Measurements from ENCODE around the gene AAGAB. TPM values are rescaled to one million over a fixed set of nuclear protein-coding genes. Genes with fewer than 3 reads are reported as not detected.
A peak's percentile ranks its signal among the peaks of the same experiment; 100 is the strongest.

Gene AAGAB
- total RNA-seq, 1 experiment from 2014 or later: 102 TPM

DNA sequence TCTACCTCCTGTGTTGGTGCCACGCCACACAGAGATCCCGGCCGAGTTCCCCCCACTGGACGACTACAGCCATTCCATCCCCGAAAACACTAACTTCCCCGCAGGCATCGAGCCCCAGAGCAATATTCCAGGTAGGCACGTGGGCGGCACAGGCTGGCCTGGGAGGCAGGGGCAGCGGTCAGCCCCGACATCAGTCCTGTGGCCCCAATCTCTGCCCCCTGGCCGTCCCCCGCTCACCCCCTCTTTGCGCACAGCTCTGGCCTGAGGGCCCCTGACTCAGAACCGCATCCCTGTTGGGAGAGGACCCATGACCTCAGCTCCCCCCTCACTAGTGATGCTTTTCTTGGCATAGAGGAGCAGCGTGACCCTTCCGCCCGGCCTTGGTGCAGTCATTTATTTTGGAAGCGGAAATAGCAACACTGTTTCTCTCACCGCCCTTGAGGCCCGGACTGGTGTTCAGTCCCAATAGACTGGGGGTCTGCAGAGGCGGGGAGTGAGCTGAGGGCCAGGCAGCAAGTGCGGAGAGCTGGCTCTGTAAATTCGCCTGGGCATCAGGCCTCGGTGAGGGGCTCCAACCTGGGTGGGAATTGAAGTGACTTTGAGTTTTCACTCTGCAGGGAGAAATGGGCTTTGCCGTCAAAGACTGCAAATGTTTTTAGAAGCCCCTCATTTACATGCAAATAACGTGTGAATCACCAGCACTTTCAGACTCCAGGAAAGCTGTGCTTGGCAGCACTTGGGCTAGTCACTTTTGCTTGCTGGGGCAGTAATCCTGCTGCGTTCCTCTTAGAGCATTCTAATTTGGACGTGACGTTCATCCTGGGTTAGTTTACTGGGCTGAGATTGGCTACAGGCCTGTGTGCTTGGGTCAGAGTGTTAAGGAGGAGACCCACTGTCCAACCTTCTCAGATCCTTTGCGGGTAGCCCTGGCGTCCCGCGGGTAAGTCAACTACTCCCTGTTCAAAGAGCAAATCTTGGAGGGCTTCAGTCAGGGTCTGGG, 88.9 kb downstream of the AAGAB start:
- CTCF ChIA-PET: interaction anchor here (0.6 to 0.8 kb wide), 2 partner anchors 59 to 499 kb away, joined by 3 to 5 read pairs; no protein-coding TSS in a partner anchor
- Histone ChIP-seq H3K27me3 (ENCODE audit: control insufficient read depth, insufficient read depth, low read length) (no peaks in the 10 kb centered on the region), H3K4me1 (ENCODE audit: control insufficient read depth, insufficient read depth, low read length) (peaks cover 100% of the 10 kb centered on the region), H3K27ac (ENCODE audit: low read length) (peak overlapping the region; percentile 94), H3K4me3 (ENCODE audit: low read depth in 2 of 2, low read length in 2 of 2) (no peak overlapping the region), H3K9me3 (ENCODE audit: control insufficient read depth, insufficient read depth, low read depth, low read length) (no peaks in the 10 kb centered on the region), H3K36me3 (ENCODE audit: control insufficient read depth, insufficient read depth, low read length) (peaks cover 16% of the 10 kb centered on the region; the same call in 1 of the 2 replicates)
- intact Hi-C loops (cut with micrococcal nuclease; ENCODE audit: unreplicated experiment) (no loop called here), in situ Hi-C loops (cut with HindIII; ENCODE audit: low pct_unique_long_range_greater_than_20kb, low sequenced_read_pairs) (no loop called here)
- POLR2A ChIA-PET: interaction anchor here (0.6 kb wide), 1 partner anchor 23 kb away, joined by 9 read pairs; no protein-coding TSS in a partner anchor
- DNase-seq (ENCODE audit: low read depth, low spot score): no peak
- TF ChIP-seq, protein P1, sequence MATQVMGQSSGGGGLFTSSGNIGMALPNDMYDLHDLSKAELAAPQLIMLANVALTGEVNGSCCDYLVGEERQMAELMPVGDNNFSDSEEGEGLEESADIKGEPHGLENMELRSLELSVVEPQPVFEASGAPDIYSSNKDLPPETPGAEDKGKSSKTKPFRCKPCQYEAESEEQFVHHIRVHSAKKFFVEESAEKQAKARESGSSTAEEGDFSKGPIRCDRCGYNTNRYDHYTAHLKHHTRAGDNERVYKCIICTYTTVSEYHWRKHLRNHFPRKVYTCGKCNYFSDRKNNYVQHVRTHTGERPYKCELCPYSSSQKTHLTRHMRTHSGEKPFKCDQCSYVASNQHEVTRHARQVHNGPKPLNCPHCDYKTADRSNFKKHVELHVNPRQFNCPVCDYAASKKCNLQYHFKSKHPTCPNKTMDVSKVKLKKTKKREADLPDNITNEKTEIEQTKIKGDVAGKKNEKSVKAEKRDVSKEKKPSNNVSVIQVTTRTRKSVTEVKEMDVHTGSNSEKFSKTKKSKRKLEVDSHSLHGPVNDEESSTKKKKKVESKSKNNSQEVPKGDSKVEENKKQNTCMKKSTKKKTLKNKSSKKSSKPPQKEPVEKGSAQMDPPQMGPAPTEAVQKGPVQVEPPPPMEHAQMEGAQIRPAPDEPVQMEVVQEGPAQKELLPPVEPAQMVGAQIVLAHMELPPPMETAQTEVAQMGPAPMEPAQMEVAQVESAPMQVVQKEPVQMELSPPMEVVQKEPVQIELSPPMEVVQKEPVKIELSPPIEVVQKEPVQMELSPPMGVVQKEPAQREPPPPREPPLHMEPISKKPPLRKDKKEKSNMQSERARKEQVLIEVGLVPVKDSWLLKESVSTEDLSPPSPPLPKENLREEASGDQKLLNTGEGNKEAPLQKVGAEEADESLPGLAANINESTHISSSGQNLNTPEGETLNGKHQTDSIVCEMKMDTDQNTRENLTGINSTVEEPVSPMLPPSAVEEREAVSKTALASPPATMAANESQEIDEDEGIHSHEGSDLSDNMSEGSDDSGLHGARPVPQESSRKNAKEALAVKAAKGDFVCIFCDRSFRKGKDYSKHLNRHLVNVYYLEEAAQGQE (IDR thresholded peaks at IDR 0.05; ENCODE audit: insufficient read depth in 1 of 2, low read depth in 2 of 2, low read length in 1 of 2): no peak
- TF ChIP-seq, protein P2, sequence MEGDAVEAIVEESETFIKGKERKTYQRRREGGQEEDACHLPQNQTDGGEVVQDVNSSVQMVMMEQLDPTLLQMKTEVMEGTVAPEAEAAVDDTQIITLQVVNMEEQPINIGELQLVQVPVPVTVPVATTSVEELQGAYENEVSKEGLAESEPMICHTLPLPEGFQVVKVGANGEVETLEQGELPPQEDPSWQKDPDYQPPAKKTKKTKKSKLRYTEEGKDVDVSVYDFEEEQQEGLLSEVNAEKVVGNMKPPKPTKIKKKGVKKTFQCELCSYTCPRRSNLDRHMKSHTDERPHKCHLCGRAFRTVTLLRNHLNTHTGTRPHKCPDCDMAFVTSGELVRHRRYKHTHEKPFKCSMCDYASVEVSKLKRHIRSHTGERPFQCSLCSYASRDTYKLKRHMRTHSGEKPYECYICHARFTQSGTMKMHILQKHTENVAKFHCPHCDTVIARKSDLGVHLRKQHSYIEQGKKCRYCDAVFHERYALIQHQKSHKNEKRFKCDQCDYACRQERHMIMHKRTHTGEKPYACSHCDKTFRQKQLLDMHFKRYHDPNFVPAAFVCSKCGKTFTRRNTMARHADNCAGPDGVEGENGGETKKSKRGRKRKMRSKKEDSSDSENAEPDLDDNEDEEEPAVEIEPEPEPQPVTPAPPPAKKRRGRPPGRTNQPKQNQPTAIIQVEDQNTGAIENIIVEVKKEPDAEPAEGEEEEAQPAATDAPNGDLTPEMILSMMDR (IDR thresholded peaks at IDR 0.05): no peak
- TF ChIP-seq SIN3A (IDR thresholded peaks at IDR 0.05; ENCODE audit: borderline replicate concordance, insufficient read depth, low read depth, low read length) (no peak), TCF7L2 (IDR thresholded peaks at IDR 0.05; ENCODE audit: low read depth, low read length) (no peak), POLR2AphosphoS5 (IDR thresholded peaks at IDR 0.05; ENCODE audit: low read depth, low read length) (no peak)
- BruUV-seq (replicated peaks): no TSS peak
- peak; percentile 15 for ATAC-seq

DNA sequence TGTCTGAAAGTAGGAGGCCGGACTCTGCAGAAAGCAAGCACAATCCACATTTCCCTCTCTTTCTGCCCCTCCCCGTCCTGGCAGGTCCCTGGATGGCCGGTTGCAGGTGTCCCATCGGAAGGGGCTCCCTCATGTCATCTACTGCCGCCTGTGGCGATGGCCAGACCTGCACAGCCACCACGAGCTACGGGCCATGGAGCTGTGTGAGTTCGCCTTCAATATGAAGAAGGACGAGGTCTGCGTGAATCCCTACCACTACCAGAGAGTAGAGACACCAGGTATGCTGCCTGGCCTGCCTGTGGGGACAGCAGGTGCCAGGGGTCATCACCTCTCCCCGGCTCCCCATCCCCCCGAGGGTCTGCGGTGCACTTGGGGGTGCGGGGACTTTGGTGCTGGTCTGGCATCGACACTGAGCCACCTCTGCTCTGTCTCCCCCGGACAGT, 89.6 kb downstream of the AAGAB start:
- in situ Hi-C loops (cut with HindIII; ENCODE audit: low pct_unique_long_range_greater_than_20kb, low sequenced_read_pairs) (no loop called here), intact Hi-C loops (cut with micrococcal nuclease; ENCODE audit: unreplicated experiment) (no loop called here)
- H3K27ac ChIP-seq (ENCODE audit: low read length): peak overlapping the region; percentile 94
- TF ChIP-seq, protein P1 (IDR thresholded peaks at IDR 0.05; ENCODE audit: insufficient read depth in 1 of 2, low read depth in 2 of 2, low read length in 1 of 2): no peak
- TF ChIP-seq, protein P2 (IDR thresholded peaks at IDR 0.05): no peak
- TF ChIP-seq POLR2AphosphoS5 (IDR thresholded peaks at IDR 0.05; ENCODE audit: low read depth, low read length): peak; percentile 50
- peaks cover 100% of the 10 kb centered on the region for H3K4me1 ChIP-seq (ENCODE audit: control insufficient read depth, insufficient read depth, low read length)
- H3K27me3 ChIP-seq (ENCODE audit: control insufficient read depth, insufficient read depth, low read length): no peaks in the 10 kb centered on the region
- peaks cover 15% of the 10 kb centered on the region; the same call in 1 of the 2 replicates for H3K36me3 ChIP-seq (ENCODE audit: control insufficient read depth, insufficient read depth, low read length)
- no peak overlapping the region for H3K4me3 ChIP-seq (ENCODE audit: low read depth in 2 of 2, low read length in 2 of 2)
- ChIA-PET POLR2A (interaction anchor here (0.6 kb wide), 1 partner anchor 23 kb away, joined by 9 read pairs; no protein-coding TSS in a partner anchor), CTCF (interaction anchor here (0.5 to 0.8 kb wide), 4 partner anchors 22 to 499 kb away, joined by 3 to 7 read pairs (median 4); no protein-coding TSS in a partner anchor)
- peak; percentile 51 for ATAC-seq
- no peaks in the 10 kb centered on the region for H3K9me3 ChIP-seq (ENCODE audit: control insufficient read depth, insufficient read depth, low read depth, low read length)
- DNase-seq (ENCODE audit: low read depth, low spot score): no peak
- no TSS peak for BruUV-seq (replicated peaks)

Measured in Panc1 (cell line).